ENCODE data around the gene DAAM1.

Gene DAAM1

DNA sequence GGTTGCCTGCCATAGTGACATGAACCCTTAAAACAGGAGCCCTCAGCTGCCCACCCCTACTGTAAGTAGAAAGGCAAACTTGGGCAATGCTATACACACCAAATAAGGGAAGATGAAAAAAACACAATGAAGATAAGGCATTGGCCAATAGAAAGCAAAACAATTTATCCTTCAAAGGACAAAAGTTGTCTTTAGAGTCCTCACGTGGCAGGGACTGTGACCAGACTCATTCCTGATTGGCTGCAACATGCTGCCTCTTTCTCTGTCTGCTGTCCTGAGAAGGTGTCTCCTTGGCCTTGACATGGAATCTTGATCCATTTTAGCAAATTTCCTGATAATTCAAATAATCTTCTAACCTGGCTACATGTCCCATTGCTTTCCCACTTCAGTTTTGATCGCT, 144.8 kb downstream of the DAAM1 start:
- TF ChIP-seq, protein P1, sequence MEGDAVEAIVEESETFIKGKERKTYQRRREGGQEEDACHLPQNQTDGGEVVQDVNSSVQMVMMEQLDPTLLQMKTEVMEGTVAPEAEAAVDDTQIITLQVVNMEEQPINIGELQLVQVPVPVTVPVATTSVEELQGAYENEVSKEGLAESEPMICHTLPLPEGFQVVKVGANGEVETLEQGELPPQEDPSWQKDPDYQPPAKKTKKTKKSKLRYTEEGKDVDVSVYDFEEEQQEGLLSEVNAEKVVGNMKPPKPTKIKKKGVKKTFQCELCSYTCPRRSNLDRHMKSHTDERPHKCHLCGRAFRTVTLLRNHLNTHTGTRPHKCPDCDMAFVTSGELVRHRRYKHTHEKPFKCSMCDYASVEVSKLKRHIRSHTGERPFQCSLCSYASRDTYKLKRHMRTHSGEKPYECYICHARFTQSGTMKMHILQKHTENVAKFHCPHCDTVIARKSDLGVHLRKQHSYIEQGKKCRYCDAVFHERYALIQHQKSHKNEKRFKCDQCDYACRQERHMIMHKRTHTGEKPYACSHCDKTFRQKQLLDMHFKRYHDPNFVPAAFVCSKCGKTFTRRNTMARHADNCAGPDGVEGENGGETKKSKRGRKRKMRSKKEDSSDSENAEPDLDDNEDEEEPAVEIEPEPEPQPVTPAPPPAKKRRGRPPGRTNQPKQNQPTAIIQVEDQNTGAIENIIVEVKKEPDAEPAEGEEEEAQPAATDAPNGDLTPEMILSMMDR (IDR thresholded peaks at IDR 0.05; ENCODE audit: insufficient read depth, low read depth, low read length, missing control alignments): no peak
- DNase-seq (ENCODE audit: low read depth): no peak

DNA sequence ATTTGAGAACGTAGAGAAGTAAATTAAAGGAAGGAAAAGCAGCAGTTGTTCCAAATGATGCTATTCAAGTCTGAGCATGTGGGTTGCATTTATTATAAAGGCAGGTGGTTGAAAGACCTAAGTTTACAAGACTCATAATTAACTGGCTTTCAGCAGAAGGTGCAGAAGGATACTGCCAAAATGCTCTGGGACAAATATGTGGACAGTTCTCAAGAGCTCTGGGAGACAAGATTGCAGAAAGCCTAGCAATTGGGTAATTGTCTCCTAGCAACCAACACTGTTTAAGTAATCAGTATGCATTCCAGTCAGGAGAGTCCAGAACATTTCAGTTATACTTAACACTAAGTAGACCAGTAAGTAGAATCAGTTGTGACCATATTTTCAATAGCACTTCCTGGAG, 145.2 kb downstream of the DAAM1 start:
- TF ChIP-seq, protein P1 (IDR thresholded peaks at IDR 0.05; ENCODE audit: insufficient read depth, low read depth, low read length, missing control alignments): no peak
- no peak overlapping the region for H3K4me3 ChIP-seq (ENCODE audit: low read depth, low read length)
- no peak for DNase-seq (ENCODE audit: low read depth)

More for the DNA sequence above, 144.8 kb downstream of the DAAM1 start:
- no peak overlapping the region for H3K4me3 ChIP-seq (ENCODE audit: low read depth, low read length)

DNA sequence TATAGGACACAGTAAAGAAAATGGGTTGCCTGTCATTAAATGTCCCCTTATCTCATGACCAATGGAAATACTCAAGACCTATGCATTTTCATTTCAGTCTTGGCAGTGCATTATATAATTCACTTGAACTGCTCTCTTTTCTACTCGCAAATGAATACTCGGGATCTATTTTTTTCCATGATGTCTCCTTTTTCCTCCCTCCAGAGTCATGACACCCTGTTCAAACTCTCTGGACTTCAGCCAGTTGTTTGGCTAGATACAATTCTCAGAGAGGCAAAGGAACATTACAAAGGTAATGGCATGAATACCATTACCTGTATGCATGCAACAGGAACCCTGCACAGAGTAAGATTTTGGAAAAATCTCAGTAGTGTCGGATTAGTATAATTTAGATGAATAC, 145.8 kb downstream of the DAAM1 start:
- TF ChIP-seq, protein P1 (IDR thresholded peaks at IDR 0.05; ENCODE audit: insufficient read depth, low read depth, low read length, missing control alignments): no peak
- no peak overlapping the region for H3K4me3 ChIP-seq (ENCODE audit: low read depth, low read length)
- no peak for DNase-seq (ENCODE audit: low read depth)

DNA sequence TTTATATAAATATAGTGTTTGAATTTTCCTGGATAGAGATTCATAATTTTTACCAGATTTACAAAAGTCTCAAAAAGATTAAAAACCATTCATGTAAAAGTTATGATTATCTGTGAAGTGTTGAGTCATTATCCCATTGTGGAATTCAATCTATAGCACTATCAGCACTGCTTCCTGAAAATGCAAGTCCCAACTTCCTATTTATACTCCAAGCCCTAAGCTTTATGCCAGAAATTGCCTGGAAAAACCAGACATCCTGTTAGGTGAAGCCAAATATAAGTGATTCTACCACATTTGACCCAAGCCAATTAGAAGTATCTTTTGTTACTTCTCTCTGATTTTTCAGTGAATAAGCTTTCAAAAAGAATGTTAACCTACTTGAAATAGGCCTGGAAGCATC, 147.6 kb downstream of the DAAM1 start:
- H3K4me3 ChIP-seq (ENCODE audit: low read depth, low read length): no peak overlapping the region

DNA sequence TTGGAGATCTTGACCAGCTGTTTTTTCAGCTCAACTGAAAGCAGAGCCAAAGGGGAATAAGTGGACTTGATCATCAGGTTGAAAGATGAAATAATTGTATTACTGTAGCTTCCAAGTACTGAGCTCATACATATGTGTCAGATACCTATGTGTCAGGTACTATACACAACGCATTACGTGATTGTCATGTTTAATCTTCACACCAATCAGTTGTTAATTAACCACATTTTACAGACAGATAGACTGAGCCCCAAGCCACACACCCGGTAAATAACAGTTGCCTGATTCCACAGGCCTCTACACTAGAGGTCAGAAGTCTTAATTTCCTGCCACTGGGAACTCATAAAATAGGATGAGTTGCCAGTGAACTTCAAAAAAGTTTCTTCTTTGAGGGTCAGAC, 148.2 kb downstream of the DAAM1 start:
- no peak overlapping the region for H3K4me3 ChIP-seq (ENCODE audit: low read depth, low read length)
- TF ChIP-seq, protein P1 (IDR thresholded peaks at IDR 0.05; ENCODE audit: insufficient read depth, low read depth, low read length, missing control alignments): no peak
- DNase-seq (ENCODE audit: low read depth): no peak

More for the DNA sequence above, 147.6 kb downstream of the DAAM1 start:
- TF ChIP-seq, protein P1 (IDR thresholded peaks at IDR 0.05; ENCODE audit: insufficient read depth, low read depth, low read length, missing control alignments): no peak
- no peak for DNase-seq (ENCODE audit: low read depth)

DNA sequence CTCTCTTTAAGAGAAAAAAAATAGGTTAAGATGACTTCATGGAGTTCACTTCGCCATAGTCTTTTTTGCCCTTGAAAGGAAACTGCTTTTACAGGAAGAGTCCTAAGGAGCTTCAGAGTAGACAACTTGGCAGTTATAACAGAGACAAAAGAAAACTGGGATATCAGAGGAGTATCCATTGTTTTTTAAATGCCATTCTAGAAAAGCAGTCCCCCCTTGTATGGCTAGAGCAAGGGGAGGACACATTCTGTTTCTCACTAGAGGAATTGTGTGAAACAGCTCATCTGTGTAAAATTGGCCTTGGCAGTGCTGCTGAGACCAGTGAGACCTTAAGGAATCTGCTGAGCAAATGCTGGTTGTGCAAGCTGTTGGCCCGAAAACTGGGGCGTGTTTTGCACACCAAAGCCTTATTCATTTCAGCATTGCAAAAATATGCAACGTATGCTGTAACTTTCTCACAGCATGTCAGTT, 148.7 kb downstream of the DAAM1 start:
- TF ChIP-seq, protein P1 (IDR thresholded peaks at IDR 0.05; ENCODE audit: insufficient read depth, low read depth, low read length, missing control alignments): no peak
- no peak for DNase-seq (ENCODE audit: low read depth)
- H3K4me3 ChIP-seq (ENCODE audit: low read depth, low read length): no peak overlapping the region

DNA sequence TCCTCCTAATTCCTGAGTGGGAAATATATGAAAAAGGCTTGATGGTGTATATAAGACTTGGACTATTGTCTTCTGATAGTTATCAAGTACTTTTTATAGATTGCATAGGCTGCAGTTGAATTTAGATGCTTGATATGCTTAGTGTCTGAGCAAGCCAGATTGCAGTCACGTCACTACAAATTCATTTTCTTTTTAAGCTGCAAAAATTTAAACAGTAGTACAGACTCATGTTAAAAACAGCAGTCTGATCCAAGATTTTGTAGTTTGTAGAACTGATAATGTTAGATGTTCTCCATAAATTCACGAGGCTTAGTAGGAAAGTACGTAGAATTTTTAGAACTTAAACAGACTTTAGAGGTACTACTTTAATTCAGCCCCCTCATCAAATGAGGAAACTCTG, 150.3 kb downstream of the DAAM1 start:
- TF ChIP-seq, protein P1 (IDR thresholded peaks at IDR 0.05; ENCODE audit: insufficient read depth, low read depth, low read length, missing control alignments): no peak
- no peak overlapping the region for H3K4me3 ChIP-seq (ENCODE audit: low read depth, low read length)
- no peak for DNase-seq (ENCODE audit: low read depth)

Measured in GM12865 (cell line).